LoVo (cell line): ENCODE results near the gene ZBTB14.

ENCODE experiments used
- DNase-seq: peaks from one replicate; pipeline ENCODE4 v3.0.0-alpha.2; 2016; ENCODE audit warnings: low spot score

ZBTB14 gene

DNA sequence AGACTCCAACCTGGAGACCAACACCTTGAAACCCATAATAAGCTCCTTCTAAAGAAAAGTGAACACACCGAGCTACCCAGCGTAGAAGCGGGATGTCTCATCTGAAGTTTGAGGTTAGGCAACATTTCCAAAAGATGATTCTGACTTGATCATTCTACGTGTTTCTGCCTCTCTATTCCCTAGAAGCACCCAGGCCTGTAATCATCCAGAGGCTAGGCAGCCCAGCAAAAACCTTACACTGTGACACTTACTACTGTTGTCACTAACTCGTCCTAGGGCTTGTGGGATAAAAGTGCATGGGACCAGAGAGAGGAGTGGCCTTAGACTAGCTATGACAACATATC is 1.4 kb downstream of the ZBTB14 start:
- DNase-seq = no peak

DNA sequence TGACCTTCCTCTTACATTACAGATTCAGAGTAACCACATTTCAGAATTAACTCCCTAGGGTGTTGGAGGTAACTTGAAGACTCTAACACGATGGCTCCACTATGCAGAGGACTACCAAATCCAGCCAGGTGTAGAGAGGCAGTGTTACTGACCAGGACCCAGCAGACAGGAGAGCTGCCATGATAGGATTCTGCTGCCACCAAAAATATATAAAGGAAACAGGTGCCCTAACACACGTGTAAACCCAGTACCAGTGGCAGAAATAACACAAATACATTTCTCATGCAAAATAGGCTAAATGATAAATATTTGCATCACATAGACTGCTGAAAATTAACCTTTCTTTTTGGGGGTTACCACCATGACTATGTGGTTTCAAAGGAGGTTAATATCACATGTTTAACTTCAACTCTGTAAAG is 7.0 kb downstream of the ZBTB14 start:
- DNase-seq = no peak

DNA sequence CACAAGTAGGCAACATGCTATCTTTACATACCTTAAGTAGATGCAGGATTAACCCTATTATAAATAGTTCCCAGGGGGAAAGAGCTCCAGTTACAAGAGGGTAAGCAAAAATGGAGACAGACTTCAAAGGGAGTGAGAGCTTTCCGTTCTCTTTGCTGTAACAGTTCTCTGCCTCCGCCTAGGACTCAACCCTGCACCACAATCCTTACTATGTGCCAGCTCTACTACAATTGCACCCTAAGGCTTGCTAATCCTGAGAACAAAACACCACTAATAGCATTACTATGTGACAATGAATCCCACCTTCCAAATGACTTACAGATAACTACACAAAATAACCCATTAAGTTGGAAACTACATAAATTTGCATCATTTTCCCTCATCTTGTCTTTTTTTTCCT is 7.7 kb downstream of the ZBTB14 start:
- no peak for DNase-seq

DNA sequence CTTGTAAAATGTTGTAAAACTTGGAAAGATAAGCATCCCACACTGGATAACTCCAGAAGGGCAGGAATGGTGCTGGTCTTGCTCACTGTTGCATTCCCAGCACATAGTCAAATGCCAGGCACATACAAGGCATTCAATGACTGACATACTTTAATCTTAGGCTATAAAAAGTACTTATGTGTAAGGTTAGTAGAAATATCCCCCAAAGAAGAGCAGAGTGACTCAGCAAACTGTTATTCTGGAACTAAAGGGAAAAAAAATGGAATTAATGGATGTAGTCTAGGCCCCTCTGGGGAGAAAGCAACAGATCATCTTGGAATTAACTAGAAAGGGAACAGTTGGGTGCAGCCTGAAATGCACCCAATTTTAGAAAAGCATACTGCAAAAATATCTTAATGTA is 9.0 kb downstream of the ZBTB14 start:
- no peak for DNase-seq

DNA sequence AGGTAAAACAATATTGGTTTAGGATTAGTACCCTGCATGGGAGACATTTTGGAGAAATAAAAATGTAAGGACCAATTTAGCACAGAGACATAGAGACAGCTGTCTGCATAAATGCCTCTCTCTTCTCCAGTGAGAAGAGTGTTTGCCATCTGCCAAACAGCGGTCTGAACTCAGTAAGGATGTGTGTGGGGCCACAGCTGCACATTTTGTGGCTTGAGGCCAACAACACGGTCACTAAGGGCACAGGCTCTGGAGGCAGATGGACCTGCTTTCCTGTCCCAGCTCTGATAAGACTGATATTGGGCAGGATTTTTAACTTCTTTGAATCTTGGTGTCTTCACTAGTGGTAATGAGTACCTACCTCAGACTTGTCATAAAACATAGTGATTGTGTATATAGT is 10.2 kb downstream of the ZBTB14 start:
- no peak for DNase-seq

DNA sequence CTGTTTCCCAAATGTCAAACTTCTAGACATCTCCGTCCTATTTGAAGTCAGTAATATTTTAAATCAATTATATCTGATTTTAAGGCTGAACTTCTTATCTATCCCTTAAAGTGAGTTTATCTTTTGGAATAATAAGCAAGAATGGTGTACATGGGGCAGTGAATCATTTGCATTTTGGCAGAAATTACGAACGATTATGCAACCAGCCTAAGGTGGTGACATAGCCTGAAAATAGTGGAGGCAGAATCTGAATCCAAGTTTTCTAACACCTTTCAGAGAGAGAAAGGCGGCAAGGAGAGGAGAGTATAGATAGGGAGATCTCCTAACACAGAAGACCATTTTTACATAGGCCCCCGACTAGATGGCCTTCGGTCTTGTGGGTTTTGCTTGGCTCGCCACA is 10.7 kb downstream of the ZBTB14 start:
- DNase-seq = no peak

DNA sequence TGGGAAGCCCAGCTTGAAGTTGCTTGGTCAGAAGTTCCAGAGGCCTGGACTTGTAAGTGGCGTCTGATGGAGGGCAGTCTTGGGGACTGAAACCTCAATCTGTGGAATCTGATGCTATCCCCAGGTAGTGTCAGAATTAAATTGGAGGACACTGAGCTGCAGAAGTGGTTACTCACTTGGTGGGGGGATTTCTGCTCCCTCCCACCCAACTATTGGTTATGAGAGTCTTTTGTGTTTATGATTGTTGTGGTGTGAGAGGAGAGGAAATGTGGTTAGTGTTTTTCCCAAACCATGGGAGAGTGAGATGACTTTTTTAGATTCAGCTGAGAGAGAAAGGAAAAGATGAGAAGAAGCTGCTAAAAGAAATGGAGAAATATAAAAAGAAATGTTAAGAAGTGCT is 12.8 kb downstream of the ZBTB14 start:
- no peak for DNase-seq

DNA sequence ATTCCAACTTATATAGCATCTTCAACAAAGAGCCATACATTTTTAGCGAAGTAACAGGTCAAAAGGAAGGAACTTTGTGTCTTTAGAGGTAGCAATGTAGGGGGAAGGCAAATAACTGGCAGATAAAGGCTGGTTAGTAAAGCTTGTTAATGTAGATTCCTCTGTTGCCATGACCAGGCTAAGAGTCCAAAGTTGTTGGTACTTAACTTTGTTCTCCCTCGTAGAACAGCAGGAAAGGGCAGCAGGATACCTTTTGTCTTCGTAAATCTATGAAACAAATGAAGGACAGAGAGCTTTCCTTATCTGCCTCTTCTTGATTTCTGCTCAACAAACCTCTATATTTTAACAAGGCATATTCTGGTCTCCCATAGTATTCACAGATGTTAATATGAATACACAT is 18.6 kb downstream of the ZBTB14 start:
- no peak for DNase-seq

DNA sequence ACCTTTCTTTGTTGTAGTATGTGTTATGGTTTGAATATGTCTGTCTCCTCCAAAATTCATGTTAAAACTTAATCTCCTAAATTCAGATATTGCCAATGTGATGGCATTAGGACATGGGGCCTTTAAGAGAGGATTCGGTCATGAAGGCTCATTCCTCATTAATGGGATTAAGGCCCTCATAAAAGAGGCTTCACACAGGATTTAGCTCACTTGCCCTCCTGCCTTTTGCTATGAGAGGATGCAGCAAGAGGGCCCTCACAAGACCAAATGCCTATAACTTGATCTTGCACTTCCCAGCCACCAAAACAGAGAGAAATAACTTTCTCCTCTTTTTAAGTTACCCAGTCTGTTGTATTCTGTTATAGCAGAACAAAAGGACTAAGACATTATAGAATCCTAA is 19.7 kb downstream of the ZBTB14 start:
- DNase-seq = no peak

DNA sequence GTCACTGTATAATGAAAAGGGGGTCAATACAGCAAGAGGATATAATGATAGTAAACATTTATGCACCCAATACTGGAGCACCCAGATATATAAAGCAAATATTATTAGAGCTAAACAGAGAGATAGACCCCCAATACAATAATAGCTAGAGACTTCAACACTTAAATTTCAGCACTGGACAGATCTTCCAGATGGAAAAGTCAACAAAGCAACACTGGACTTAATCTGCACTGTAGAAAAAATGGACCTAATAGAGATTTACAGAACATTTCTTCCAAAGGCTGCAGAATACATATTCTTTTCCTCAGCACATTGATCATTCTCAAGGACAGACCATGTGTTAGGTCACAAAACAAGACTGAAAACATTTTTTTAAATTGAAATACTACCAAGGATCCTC is 26.7 kb downstream of the ZBTB14 start:
- DNase-seq = no peak

DNA sequence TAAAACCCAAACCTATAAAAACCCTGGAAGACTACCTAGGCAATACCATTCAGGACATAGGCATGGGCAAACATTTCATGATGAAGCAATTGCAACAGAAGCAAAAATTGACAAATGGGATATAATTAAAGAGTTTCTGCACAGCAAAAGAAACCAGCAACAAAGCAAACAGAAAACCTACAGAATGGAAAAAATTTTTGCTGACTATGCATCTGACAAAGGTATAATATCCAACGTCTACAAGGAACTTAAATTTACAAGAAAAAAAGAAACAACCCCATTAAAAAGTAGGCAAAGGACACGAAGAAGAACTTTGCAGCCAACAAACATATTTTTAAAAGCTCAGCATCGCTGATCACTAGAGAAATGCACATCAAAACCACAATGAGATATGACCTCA is 28.8 kb downstream of the ZBTB14 start:
- DNase-seq = no peak

DNA sequence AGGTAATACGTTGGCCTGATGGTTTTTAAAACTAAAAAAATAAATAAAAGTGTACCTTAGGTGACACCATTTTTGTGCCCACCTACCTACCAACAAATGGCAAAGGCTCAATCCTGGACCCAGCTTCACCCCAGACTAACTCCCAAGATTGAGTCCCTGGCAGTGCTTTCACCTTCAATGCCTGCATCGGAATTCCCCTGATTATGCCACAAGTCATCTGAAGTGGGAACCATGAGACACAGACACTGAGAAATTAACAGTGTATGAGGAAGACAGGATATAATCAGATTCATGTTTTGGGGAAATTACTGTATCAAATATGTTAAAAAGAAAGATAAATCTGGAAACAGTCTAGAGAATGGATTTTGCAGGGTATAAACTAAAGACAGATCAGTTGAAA is 41.6 kb downstream of the ZBTB14 start:
- DNase-seq = no peak

DNA sequence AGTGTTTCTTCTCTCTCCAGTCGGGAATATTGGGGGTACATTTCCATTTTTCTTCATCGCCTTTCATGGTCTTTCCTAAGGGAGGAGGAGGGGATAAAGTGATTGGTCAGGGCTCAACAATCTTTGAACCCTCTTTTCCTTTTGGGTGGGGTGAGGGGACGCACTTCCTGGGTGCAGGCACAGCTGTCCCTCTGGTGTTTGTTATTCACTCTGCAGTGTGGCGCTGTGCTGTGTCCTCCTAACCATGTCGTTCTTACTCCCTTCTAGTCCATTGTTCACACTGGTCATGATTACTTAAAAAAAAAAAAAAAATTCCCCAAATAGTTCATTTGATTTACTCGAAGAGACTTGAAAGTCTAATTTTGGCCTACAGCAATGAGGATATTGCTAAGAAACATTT is 44.4 kb downstream of the ZBTB14 start:
- no peak for DNase-seq

DNA sequence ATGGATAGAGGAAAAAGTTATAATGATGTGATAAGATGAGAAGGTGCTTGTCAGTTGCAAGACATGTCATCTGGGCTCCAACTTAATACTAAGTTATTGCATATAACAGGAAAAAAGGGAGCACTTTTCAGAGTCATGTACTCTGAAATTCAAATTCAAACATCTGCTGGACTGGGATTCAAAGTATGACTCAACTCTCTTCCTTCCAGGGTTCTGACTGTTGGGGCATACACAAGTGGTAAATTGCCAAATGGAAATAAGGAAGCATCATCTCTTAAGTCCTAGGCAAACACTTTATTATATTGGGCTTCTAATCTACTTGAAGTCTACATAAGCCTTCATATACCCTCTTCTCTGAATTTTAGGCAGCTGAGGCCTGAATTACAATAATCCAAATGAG is 44.9 kb downstream of the ZBTB14 start:
- no peak for DNase-seq

DNA sequence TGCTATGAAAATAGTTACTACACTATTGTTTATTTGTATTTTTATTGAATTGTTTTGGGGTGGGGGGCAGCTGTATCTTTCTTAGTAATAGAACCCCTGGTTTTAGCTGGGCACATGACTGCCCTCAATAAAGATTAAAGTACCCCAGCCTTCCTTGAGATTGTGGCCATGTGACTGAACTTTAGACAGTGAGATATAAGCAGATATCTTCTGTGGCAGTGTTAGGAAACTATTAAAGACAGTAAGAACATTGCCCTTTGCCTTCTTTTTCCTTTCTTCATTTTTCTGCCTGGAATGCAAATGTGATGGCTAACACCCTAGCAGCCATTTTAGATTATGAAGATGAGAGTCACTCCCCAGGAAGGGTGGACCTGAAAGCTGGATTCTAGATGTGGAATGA is 50.6 kb downstream of the ZBTB14 start:
- DNase-seq = no peak

DNA sequence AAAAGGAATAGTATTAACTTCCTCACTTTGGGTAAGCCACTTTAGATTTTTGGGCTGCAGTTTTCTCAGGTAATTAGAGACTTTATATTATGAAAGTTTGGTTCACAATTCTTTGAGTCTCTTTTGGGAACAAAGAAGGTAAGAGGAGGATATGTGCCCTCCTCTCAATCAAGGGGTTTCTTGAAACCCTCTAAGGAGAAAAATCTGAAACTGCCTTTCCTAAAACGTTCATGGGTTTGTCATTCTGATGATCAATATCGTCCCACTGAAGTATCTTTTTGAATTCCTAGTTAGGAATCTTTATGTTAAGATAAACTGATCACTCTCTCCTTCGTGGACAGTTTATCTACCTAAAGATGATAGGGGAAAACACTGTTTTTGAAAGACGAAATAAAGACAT is 56.1 kb downstream of the ZBTB14 start:
- DNase-seq = no peak
